Coronary artery (tissue), 2 donors: ENCODE data around the gene PSMC3.

ENCODE experiments used
- DNase-seq: peaks from one replicate; pipeline ENCODE4 v3.0.0-alpha.2; 2017; ENCODE audit warnings: low spot score
- H3K27ac ChIP-seq, 2 donors: fragments of 200-600 bp; sonication (generic); one replicate each; pipeline ENCODE4 v1.5.1; 2016 to 2019
- H3K4me3 ChIP-seq: fragments of 200-600 bp; sonication (generic); 2 replicates; pipeline ENCODE4 v1.5.1; 2016; ENCODE audit warnings: mild to moderate bottlenecking, moderate library complexity
- CTCF ChIP-seq: fragments of 200-600 bp; sonication (generic); IDR thresholded peaks from one replicate; pipeline ENCODE4 v1.5.1; 2019; ENCODE audit warnings: antibody characterized with exemption

The PSMC3 gene

GRCh38 chr11:47437218-47437745, 11.0 kb upstream of the PSMC3 start:
- no peak for TF ChIP-seq CTCF
- DNase-seq, result no peak
- no peak overlapping the region for H3K4me3 ChIP-seq
- no peak overlapping the region for H3K27ac ChIP-seq

- H3K27ac ChIP-seq, result no peak overlapping the region
These were observed 10.5 kb upstream of the PSMC3 start for GRCh38 chr11:47436726-47437125.

GRCh38 chr11:47435687-47436086, 9.4 kb upstream of the PSMC3 start:
- Histone ChIP-seq H3K27ac (no peak overlapping the region), H3K4me3 (no peak overlapping the region)
- DNase-seq, result no peak
- no peak for TF ChIP-seq CTCF

More at GRCh38 chr11:47436726-47437125, 10.5 kb upstream of the PSMC3 start:
- H3K4me3 ChIP-seq, result no peak overlapping the region
- TF ChIP-seq CTCF, result no peak
- DNase-seq, result no peak

- H3K27ac ChIP-seq, result no peak overlapping the region
- H3K4me3 ChIP-seq, result no peak overlapping the region
- no peak for DNase-seq
- TF ChIP-seq CTCF, result no peak
These were observed 8.0 kb upstream of the PSMC3 start for GRCh38 chr11:47434011-47434786.

GRCh38 chr11:47433157-47433556, 6.9 kb upstream of the PSMC3 start:
- no peak for TF ChIP-seq CTCF
- Histone ChIP-seq H3K4me3 (no peak overlapping the region), H3K27ac (no peak overlapping the region)
- no peak for DNase-seq

- DNase-seq, result no peak
These were observed 5.3 kb upstream of the PSMC3 start for GRCh38 chr11:47431356-47432083.

More at GRCh38 chr11:47431356-47432083, 5.3 kb upstream of the PSMC3 start:
- H3K27ac ChIP-seq, result no peak overlapping the region
- H3K4me3 ChIP-seq, result no peak overlapping the region
- no peak for TF ChIP-seq CTCF
